ENCODE results near the gene TMEM54.

- TF ChIP-seq TAF1 (conservative IDR thresholded peaks at IDR 0.05) (no peak), JUND (IDR thresholded peaks at IDR 0.05) (no peak), RXRA (IDR thresholded peaks at IDR 0.05) (no peak), CTCF (IDR thresholded peaks at IDR 0.05; ENCODE audit: low read depth, low read length, missing input control) (no peak), ATF3 (IDR thresholded peaks at IDR 0.05) (no peak), ZBTB33 (IDR thresholded peaks at IDR 0.05) (no peak), GABPA (IDR thresholded peaks at IDR 0.05 in 1 of 2, conservative IDR thresholded peaks at IDR 0.05 in 1 of 2) (no peak), RAD21 (IDR thresholded peaks at IDR 0.05) (no peak), REST (IDR thresholded peaks at IDR 0.05) (no peak), YY1 (IDR thresholded peaks at IDR 0.05) (no peak), EGR1 (IDR thresholded peaks at IDR 0.05; ENCODE audit: low read depth in 2 of 2) (no peak), SP1 (IDR thresholded peaks at IDR 0.05) (no peak)
- TF ChIP-seq, protein P1, sequence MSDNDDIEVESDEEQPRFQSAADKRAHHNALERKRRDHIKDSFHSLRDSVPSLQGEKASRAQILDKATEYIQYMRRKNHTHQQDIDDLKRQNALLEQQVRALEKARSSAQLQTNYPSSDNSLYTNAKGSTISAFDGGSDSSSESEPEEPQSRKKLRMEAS (IDR thresholded peaks at IDR 0.05), result no peak
Measured at GRCh38 chr1:32948390-32948722, 47.2 kb upstream of the TMEM54 start.
